Gastroesophageal sphincter (tissue), 3 donors: Measurements from ENCODE around the gene CFAP74.

Experiments used
- EP300 ChIP-seq: sonication (generic); formaldehyde crosslinking; IDR thresholded peaks from one replicate; pipeline ENCODE4 v1.6.1; 2017; ENCODE audit warnings: antibody characterized with exemption, mild to moderate bottlenecking
- POLR2A ChIP-seq, 2 donors: fragments of 450-650 bp; IDR thresholded peaks; one replicate each; pipeline ENCODE4 v1.6.1; 2017; ENCODE audit warnings: antibody characterized with exemption in 2 of 2, mild to moderate bottlenecking in 2 of 2, moderate library complexity in 1 of 2
- POLR2AphosphoS5 ChIP-seq: sonication (generic); formaldehyde crosslinking; IDR thresholded peaks from one replicate; pipeline ENCODE4 v1.6.1; 2017; ENCODE audit warnings: antibody characterized with exemption
- TF ChIP-seq, protein P1 (sequence below), 4 experiments: fragments of 200-600 bp in 2 of 4; fragments of 450-650 bp in 2 of 4; sonication (generic) in 1 of 4; IDR thresholded peaks; one replicate each; pipeline ENCODE4 v1.5.1; 2017 to 2019; ENCODE audit warnings: antibody characterized with exemption in 4 of 4, mild to moderate bottlenecking in 2 of 4, moderate library complexity in 2 of 4

DNA sequence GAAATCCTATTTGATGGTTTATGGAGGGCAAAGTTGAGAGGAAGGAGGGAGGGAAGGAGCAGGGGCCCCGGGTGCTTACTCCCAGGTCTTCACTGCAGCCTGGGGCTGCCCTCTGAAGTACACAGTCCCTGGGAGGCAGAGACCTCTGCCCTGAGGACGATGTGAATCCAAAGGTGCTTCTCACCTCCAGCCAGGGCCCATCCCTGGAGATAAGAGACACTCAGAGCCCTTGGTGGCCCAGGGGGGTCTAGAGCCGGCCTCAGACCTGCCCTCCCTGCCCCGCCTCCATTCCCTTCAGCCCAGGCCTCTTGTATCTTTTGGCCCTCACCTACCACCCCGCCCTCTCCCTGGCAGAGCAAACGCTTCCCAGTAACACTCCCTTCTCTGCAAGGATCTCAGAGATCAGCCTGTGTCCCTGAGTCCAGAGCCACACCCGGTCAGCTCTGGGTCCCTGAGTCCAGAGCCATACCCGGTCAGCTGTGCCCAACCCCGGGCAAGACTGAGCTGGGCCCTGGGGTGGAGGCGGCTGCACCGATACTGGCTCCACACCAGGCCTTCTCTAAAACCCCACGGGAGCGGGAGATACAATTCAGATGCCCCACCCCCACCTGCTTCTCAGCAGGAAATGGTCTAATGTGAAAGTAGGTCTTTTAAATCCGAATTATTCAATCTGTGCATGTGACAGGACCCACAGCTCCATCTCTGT, 109.1 kb downstream of the CFAP74 start:
- TF ChIP-seq POLR2AphosphoS5 (no peak), POLR2A (IDR thresholded peaks at IDR 0.05) (no peak), EP300 (no peak)
- TF ChIP-seq, protein P1, sequence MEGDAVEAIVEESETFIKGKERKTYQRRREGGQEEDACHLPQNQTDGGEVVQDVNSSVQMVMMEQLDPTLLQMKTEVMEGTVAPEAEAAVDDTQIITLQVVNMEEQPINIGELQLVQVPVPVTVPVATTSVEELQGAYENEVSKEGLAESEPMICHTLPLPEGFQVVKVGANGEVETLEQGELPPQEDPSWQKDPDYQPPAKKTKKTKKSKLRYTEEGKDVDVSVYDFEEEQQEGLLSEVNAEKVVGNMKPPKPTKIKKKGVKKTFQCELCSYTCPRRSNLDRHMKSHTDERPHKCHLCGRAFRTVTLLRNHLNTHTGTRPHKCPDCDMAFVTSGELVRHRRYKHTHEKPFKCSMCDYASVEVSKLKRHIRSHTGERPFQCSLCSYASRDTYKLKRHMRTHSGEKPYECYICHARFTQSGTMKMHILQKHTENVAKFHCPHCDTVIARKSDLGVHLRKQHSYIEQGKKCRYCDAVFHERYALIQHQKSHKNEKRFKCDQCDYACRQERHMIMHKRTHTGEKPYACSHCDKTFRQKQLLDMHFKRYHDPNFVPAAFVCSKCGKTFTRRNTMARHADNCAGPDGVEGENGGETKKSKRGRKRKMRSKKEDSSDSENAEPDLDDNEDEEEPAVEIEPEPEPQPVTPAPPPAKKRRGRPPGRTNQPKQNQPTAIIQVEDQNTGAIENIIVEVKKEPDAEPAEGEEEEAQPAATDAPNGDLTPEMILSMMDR (IDR thresholded peaks at IDR 0.05), result no peak
